Suprapubic skin (tissue), 4 donors: ENCODE results near the gene CREB5. TPM values are rescaled to one million over a fixed set of nuclear protein-coding genes. Genes with fewer than 3 reads are reported as not detected.

ENCODE experiments used
- DNase-seq, 2 donors: peaks; one replicate each; pipeline ENCODE4 v3.0.0-alpha.2; 2019; ENCODE audit warnings: low spot score in 2 of 2
- H3K27ac ChIP-seq: fragments of 200-600 bp; sonication (generic); one replicate; pipeline ENCODE4 v1.5.1; 2019
- H3K27me3 ChIP-seq: fragments of 200-600 bp; sonication (generic); one replicate; pipeline ENCODE4 v1.5.1; 2019
- H3K36me3 ChIP-seq: fragments of 200-600 bp; sonication (generic); one replicate; pipeline ENCODE4 v1.5.1; 2019
- H3K4me1 ChIP-seq: fragments of 200-600 bp; sonication (generic); one replicate; pipeline ENCODE4 v1.5.1; 2019
- H3K4me3 ChIP-seq: fragments of 200-600 bp; sonication (generic); one replicate; pipeline ENCODE4 v1.5.1; 2019; ENCODE audit warnings: mild to moderate bottlenecking
- H3K9me3 ChIP-seq: fragments of 200-600 bp; sonication (generic); one replicate; pipeline ENCODE4 v1.5.1; 2019
- EP300 ChIP-seq: sonication (generic); formaldehyde crosslinking; IDR thresholded peaks from one replicate; pipeline ENCODE4 v1.6.1; 2017; ENCODE audit warnings: antibody characterized with exemption
- POLR2A ChIP-seq, 2 donors: fragments of 450-650 bp; IDR thresholded peaks; one replicate each; pipeline ENCODE4 v1.6.1; 2017; ENCODE audit warnings: antibody characterized with exemption in 2 of 2, mild to moderate bottlenecking in 2 of 2, moderate library complexity in 2 of 2
- POLR2AphosphoS5 ChIP-seq, 3 donors: sonication (generic); formaldehyde crosslinking; IDR thresholded peaks; one replicate each; pipeline ENCODE4 v1.6.1; 2017; ENCODE audit warnings: antibody characterized with exemption in 3 of 3
- WGBS: methylation state at CpG from one replicate; pipeline ENCODE4 v1.1.5; 2018; 5-methylcytosine and 5-hydroxymethylcytosine counted together
- total RNA-seq, 4 donors: library from RNA; depleted of rRNA; stranded (reverse); fragments of >200 nt; gene quantifications; one replicate each; pipeline ENCODE4 v1.1.0, GENCODE V29; 2016
- TF ChIP-seq, protein P1 (sequence below), 2 donors: fragments of 200-600 bp in 1 of 2; fragments of 450-650 bp in 1 of 2; sonication (generic) in 1 of 2; IDR thresholded peaks; one replicate each; pipeline ENCODE4 v1.5.1; 2016 to 2019; ENCODE audit warnings: antibody characterized with exemption in 2 of 2, mild to moderate bottlenecking in 1 of 2, moderate library complexity in 1 of 2

CREB5 gene
- total RNA-seq, 4 donors from 2014 or later = 6.2 to 12.1 (median 10.0) TPM

DNA sequence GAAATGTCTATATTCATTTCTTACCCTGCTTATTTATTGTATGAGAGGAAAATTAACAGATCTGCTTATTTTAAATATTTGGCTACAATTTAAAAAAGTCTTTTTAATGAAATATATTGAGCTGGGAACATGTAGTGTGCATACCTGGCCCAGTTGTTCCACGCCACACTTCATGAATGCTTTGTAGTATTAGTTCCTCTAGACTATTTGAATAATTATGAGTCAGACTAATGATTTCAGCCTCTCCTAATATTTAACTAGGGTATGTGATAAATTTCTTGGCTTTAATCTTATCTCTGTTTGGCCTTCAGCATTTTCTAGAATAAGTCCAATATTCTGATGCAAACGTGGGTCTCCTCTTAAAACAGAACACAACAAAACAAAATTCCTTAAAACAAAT lies 226.6 kb downstream of the CREB5 start:
- no peak overlapping the region for H3K4me3 ChIP-seq
- 75% methylated on average over 2 of the region's 2 CpGs for WGBS
- H3K27ac ChIP-seq = no peak overlapping the region
- no peak for TF ChIP-seq EP300
- no peak for TF ChIP-seq POLR2AphosphoS5 (IDR thresholded peaks at IDR 0.05)
- TF ChIP-seq, protein P1, sequence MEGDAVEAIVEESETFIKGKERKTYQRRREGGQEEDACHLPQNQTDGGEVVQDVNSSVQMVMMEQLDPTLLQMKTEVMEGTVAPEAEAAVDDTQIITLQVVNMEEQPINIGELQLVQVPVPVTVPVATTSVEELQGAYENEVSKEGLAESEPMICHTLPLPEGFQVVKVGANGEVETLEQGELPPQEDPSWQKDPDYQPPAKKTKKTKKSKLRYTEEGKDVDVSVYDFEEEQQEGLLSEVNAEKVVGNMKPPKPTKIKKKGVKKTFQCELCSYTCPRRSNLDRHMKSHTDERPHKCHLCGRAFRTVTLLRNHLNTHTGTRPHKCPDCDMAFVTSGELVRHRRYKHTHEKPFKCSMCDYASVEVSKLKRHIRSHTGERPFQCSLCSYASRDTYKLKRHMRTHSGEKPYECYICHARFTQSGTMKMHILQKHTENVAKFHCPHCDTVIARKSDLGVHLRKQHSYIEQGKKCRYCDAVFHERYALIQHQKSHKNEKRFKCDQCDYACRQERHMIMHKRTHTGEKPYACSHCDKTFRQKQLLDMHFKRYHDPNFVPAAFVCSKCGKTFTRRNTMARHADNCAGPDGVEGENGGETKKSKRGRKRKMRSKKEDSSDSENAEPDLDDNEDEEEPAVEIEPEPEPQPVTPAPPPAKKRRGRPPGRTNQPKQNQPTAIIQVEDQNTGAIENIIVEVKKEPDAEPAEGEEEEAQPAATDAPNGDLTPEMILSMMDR (IDR thresholded peaks at IDR 0.05) = no peak
- no peak for TF ChIP-seq POLR2A (IDR thresholded peaks at IDR 0.05)
- no peaks in the 10 kb centered on the region for H3K9me3 ChIP-seq
- H3K4me1 ChIP-seq = peaks cover 6% of the 10 kb centered on the region
- no peaks in the 10 kb centered on the region for H3K36me3 ChIP-seq
- no peak for DNase-seq
- no peaks in the 10 kb centered on the region for H3K27me3 ChIP-seq

DNA sequence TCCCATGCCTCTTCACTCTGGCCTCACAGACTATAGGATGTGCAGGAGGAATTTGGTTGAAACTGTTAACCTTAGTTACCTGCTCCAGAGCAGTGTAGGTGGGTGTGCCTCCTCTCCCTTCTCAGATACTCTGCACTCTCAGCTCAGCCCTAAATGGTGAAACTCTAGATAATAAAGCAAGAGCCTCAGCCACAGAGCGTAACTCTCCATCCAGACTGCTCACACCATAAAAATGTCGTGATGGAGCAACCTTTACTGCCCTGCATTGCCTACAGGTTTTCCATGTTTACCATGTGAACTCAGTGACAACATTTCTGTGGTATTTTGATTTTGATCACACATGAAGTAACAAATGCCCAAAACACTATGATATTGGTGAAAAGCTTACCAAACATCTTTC lies 227.7 kb downstream of the CREB5 start:
- TF ChIP-seq POLR2AphosphoS5 (IDR thresholded peaks at IDR 0.05) (no peak), POLR2A (IDR thresholded peaks at IDR 0.05) (no peak), EP300 (no peak)
- TF ChIP-seq, protein P1 (IDR thresholded peaks at IDR 0.05) = no peak

GRCh38 chr7:28641752-28642545 lies 229.6 kb downstream of the CREB5 start:
- no peak for DNase-seq
- Histone ChIP-seq H3K9me3 (no peaks in the 10 kb centered on the region), H3K27ac (no peak overlapping the region), H3K27me3 (no peaks in the 10 kb centered on the region), H3K4me1 (peaks cover 6% of the 10 kb centered on the region), H3K36me3 (no peaks in the 10 kb centered on the region), H3K4me3 (no peak overlapping the region)
- TF ChIP-seq EP300 (no peak), POLR2A (IDR thresholded peaks at IDR 0.05) (no peak), POLR2AphosphoS5 (IDR thresholded peaks at IDR 0.05) (no peak)
- TF ChIP-seq, protein P1 (IDR thresholded peaks at IDR 0.05) = no peak
- 65% methylated on average over 11 of the region's 11 CpGs for WGBS

More for the DNA sequence above, 227.7 kb downstream of the CREB5 start:
- Histone ChIP-seq H3K27ac (no peak overlapping the region), H3K36me3 (no peaks in the 10 kb centered on the region), H3K27me3 (no peaks in the 10 kb centered on the region), H3K4me3 (no peak overlapping the region), H3K9me3 (no peaks in the 10 kb centered on the region), H3K4me1 (peaks cover 6% of the 10 kb centered on the region)
- no peak for DNase-seq
- 86% methylated on average over 2 of the region's 2 CpGs for WGBS

DNA sequence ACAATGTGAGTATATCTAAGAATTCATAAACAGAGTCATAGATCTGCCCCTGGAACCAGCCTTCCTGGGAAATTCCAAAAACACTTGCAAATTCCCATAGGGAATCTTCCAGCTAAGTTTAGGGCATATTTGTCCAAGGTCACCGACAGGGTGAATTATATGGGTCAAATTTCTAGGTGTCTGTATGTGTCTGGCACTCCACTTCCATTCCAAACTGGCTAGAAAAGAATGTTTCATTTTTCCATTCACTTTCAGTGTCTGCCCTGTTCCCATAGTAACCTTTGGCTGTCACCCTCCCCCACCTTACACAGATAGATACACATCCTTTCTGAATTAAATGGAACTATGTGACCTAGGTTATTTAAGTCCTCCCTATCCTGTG lies 230.9 kb downstream of the CREB5 start:
- no peak overlapping the region for H3K4me3 ChIP-seq
- WGBS = 47% methylated on average over 1 of the region's 1 CpG
- no peaks in the 10 kb centered on the region for H3K36me3 ChIP-seq
- no peaks in the 10 kb centered on the region for H3K9me3 ChIP-seq
- no peak overlapping the region for H3K27ac ChIP-seq
- peaks cover 6% of the 10 kb centered on the region for H3K4me1 ChIP-seq
- TF ChIP-seq POLR2A (IDR thresholded peaks at IDR 0.05) (no peak), POLR2AphosphoS5 (IDR thresholded peaks at IDR 0.05) (no peak), EP300 (no peak)
- TF ChIP-seq, protein P1 (IDR thresholded peaks at IDR 0.05) = no peak
- DNase-seq = no peak
- no peaks in the 10 kb centered on the region for H3K27me3 ChIP-seq

DNA sequence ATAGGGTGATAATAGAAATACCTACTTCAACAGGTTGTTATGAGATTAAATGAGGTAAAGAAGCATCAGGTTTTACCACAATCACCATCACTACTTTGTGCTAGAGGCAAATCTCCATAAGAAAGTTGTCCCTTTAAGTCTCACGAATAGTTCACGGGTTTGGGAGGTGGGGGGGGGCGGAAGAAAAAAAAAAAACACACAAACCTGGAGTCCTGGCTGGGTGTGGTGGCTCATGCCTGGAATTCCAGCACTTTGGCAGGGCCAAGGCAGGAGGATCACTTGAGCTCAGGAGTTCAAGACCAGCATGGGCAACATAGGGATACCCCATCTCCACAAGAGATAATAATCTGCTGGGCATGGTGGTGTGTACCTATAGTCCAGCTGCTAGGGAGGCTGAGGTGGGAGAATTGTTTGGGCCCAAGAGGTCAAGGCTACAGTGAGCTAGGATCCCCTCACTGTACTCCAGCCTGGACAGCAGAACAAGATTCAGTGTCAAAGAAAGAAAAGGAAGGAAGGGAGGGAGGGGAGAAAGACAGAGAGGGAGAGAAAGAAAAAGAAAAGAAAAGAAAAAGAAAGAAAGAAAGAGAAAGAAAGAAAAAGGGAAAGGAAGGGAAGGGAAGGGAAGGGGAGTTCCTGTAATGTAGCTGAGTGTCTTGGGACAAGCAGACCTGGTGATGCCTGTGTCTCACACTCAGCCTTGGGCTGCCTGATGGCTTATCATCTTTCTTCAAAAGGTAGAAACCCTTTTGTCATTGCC lies 231.4 kb downstream of the CREB5 start:
- Histone ChIP-seq H3K27me3 (no peaks in the 10 kb centered on the region), H3K9me3 (no peaks in the 10 kb centered on the region), H3K27ac (no peak overlapping the region), H3K4me3 (no peak overlapping the region), H3K4me1 (peaks cover 6% of the 10 kb centered on the region), H3K36me3 (no peaks in the 10 kb centered on the region)
- no peak for TF ChIP-seq POLR2A (IDR thresholded peaks at IDR 0.05)
- no peak for TF ChIP-seq POLR2AphosphoS5 (IDR thresholded peaks at IDR 0.05)
- TF ChIP-seq EP300 = no peak
- TF ChIP-seq, protein P1 (IDR thresholded peaks at IDR 0.05) = no peak
- no peak for DNase-seq
- 50% methylated on average over 3 of the region's 3 CpGs for WGBS
